Measurements from ENCODE around the gene ATP10A. TPM values are rescaled to one million over a fixed set of nuclear protein-coding genes. Genes with fewer than 3 reads are reported as not detected.
A peak's percentile ranks its signal among the peaks of the same experiment; 100 is the strongest.

ATP10A gene
- total RNA-seq, 4 donors from 2014 or later = 1.6 to 8.2 (median 3.7) TPM

- no peak for DNase-seq (ENCODE audit: low spot score in 2 of 2)
- intact Hi-C loops (cut with DNase I; ENCODE audit: low total_unique reads) = no loop called here
- no peak for TF ChIP-seq CTCF (IDR thresholded peaks at IDR 0.05)
- no peak for TF ChIP-seq POLR2A (IDR thresholded peaks at IDR 0.05)
- 85 to 87% methylated on average over 12 to 17 of the region's 18 CpGs for WGBS, 2 donors
- no peak overlapping the region for H3K4me3 ChIP-seq (ENCODE audit: low read depth, poor library complexity, severe bottlenecking)
Measured at GRCh38 chr15:25733036-25733855, 129.9 kb downstream of the ATP10A start.

DNA sequence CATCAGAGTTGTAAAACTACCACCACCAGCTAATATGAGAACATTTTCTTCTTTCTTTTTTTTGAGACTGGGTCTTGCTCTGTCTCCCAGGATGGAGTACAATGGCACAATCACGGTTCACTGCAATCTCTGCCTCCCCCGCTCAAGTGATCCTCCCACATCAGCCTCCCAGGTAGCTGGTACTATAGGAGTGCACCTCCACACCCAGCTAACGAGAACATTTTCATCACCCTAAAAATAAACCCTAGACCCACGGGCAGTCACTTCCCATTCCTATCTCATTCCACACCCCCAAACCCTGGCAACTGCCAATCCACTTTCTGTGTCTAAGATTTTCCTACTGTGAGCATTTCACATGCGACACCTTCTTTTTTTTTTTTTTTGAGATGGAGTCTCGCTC, 130.9 kb downstream of the ATP10A start:
- DNase-seq (ENCODE audit: low spot score in 2 of 2) = no peak
- no peak overlapping the region for H3K4me3 ChIP-seq (ENCODE audit: low read depth, poor library complexity, severe bottlenecking)
- intact Hi-C loops (cut with DNase I; ENCODE audit: low total_unique reads) = no loop called here
- WGBS, 2 donors = 83 to 90% methylated on average over 6 of the region's 6 CpGs
- TF ChIP-seq CTCF (IDR thresholded peaks at IDR 0.05) (no peak), POLR2A (IDR thresholded peaks at IDR 0.05) (no peak)

DNA sequence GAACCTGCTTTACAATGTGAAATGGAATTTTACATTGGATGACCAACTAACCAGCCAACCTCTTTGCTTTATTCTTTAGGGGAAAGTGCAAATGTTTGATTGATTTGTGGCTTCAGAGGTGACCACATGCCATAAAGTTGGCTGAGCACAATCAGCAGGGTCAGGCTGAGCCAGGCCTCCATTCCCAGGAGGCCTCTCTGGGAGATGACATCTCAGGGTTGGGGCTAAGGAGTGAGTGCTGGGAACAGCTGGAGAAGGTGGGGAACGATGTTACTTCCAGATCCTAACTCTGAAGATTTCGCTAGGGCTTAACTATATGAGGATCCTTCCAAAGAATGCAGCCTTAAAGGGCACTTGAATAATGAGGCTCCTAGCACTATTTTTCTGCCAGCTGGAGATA, 131.7 kb downstream of the ATP10A start:
- intact Hi-C loops (cut with DNase I; ENCODE audit: low total_unique reads) = no loop called here
- no peak for TF ChIP-seq POLR2A (IDR thresholded peaks at IDR 0.05)
- no peak for TF ChIP-seq CTCF (IDR thresholded peaks at IDR 0.05)
- WGBS, 2 donors = 81% methylated on average over 2 of the region's 2 CpGs
- no peak overlapping the region for H3K4me3 ChIP-seq (ENCODE audit: low read depth, poor library complexity, severe bottlenecking)
- DNase-seq (ENCODE audit: low spot score in 2 of 2) = no peak

DNA sequence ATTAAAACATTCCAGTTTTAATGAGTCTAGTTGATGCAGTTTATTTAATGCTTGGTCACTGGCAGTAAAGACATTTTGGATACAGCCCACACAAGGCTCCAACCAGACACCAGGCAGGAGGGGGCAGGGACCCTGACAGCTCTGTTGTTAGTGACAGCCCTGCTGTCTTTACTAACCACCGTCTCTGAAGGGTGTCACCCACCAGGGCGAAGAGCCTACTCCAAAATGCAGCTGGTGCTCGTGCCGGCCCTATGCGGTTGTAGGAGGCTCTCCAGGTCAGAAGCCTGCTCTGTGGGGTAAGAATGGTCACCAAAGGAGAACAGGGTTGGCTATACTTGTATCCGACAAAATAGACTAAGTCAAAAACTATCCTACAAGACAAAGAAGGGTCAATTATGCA, 132.2 kb downstream of the ATP10A start:
- H3K4me3 ChIP-seq (ENCODE audit: low read depth, poor library complexity, severe bottlenecking) = no peak overlapping the region
- WGBS, 2 donors = 73 to 83% methylated on average over 6 of the region's 6 CpGs
- intact Hi-C loops (cut with DNase I; ENCODE audit: low total_unique reads) = no loop called here
- TF ChIP-seq CTCF (IDR thresholded peaks at IDR 0.05) = no peak
- TF ChIP-seq POLR2A (IDR thresholded peaks at IDR 0.05) = no peak
- peak in 1 of 2 donors; percentile 74 for DNase-seq (ENCODE audit: low spot score in 2 of 2)

GRCh38 chr15:25728816-25729215, 134.3 kb downstream of the ATP10A start:
- peak; percentile 8 to 66 for DNase-seq (ENCODE audit: low spot score in 2 of 2)
- intact Hi-C loops (cut with DNase I; ENCODE audit: low total_unique reads) = no loop called here
- no peak overlapping the region for H3K4me3 ChIP-seq (ENCODE audit: low read depth, poor library complexity, severe bottlenecking)
- TF ChIP-seq CTCF (IDR thresholded peaks at IDR 0.05) = no peak
- no peak for TF ChIP-seq POLR2A (IDR thresholded peaks at IDR 0.05)
- WGBS, 2 donors = 87 to 89% methylated on average over 15 of the region's 15 CpGs
